GM15510 (cell line): ENCODE results near the gene GUCD1.

Experiments used
- POLR2A ChIP-seq: IDR thresholded peaks from 3 replicates; pipeline ENCODE4 v1.6.1; 2011; ENCODE audit warnings: borderline replicate concordance; ENCODE audit not compliant: insufficient read length; ENCODE audit errors: extremely low read depth

Gene GUCD1

DNA sequence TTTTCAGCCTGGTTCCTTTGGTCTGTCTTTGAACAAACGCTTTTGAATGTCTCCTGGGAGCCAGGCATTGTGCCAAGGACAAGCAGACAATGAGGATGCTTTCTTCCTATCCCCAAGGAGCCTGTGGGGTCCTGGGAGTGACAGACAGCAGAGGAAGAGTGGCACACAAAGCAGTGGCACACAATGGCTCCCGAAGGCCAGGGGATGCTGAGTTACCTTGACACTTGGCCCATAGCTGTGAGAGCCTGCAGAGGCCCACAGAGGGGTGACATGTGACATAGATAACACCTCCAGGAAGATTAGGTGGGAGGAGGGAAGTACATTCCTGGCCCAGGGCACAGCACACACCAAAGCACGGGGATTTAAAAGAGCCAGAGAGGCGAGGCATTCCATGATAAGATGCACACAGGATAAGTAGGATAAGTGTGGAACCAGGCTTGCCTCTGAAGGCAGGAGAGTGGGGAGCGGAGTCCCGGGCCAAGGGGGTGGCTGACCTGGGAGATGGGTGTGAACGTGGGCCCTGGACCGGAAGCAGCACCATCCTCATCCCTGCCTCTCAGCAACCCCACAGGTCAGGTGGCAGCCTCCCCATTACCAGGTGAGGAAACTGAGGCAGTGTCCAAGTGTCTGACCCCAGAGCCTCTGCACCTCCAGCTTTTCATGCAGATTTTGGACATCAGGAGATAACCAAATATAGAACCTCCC lies 53.5 kb downstream of the GUCD1 start:
- no peak for TF ChIP-seq POLR2A

DNA sequence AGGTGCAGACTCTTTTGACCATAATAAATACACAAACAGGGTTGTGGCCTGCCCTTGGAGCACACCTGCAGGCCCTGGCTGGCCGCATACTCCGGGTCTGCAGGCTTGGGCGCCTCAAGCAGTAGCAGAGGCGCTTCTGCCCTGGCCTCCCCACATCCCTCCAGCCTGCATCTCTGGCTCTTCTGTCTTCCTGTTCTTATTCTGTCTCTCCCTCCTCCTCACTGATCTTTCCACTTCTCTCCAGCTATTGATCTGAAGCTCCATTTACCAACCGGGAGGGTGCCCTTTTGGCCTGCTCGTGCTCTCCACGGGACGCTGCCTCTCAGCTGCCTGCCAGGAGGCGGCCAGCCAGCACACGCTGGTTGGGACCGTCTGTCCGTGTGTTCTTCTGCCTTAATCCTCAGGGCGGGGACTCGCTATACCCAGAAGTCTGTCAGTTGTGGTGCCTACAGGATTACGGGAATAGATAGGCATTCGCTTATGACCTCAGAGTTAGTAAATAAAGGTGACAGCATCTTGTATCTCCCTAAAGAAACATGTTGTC lies 54.6 kb downstream of the GUCD1 start:
- no peak for TF ChIP-seq POLR2A

DNA sequence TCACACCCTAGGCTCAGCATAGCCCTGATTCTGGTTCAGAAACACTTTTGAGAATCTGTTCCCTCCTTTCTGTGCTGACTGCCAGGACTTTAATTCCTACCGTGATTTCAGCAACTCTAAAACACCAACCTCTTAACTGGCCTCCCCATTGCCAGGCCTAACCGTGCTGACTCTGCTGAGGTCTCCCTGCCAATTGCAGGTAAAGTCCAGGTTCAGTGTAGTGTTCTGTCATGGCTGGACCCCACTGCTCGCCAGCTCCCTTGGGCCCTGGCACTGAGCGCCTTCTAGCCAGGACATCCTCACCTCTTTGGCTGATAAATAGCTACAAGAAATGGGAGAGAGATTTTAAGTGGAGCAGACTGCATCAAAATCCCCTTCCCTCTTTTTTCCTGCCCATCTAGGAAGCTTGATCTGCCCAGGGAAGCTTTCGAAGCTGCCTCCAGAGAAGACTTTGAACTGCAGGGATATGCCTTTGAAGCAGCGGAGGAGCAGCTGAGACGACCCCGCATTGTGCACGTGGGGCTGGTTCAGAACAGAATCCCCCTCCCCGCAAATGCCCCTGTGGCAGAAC lies 55.1 kb downstream of the GUCD1 start:
- TF ChIP-seq POLR2A, result no peak

DNA sequence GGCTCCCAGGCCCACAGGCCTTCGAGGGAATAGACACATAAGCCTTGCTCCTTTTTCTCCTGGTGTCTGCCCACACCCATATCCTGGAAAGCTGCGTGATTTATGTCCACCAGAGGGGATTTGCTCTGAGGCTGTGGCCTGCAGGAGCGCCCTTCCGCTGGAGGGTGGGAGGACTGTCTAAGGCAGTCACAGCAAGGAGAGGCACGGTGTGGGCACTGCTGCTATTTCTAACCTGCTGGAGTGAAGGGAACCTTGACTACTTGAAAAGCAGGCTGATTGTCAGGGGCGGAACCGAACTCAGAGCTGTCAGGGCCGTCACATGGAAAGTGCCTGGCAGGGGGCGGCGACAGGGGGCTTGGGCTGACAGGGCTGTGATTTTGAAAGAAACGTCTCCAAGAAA lies 56.1 kb downstream of the GUCD1 start:
- no peak for TF ChIP-seq POLR2A

DNA sequence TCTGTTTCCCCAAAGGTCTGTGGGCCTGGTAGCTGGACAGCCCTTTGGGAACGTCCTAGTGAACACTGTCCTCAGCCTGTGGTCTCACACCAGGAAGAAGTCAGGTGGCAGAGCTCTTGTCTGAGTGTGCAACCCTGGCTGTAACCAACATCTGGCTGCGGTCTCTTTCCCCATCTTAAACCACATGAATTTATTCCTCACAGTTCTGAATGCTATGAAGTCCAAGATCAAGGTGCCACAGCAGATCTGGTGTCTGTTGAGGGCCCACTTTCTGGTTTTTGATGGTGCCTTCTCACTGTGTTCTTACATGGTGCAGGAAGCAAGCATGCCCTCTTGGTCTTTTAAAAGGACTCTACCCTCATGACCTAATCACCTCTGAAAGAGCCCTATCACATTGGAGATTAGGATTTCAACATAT lies 57.1 kb downstream of the GUCD1 start:
- TF ChIP-seq POLR2A, result no peak

DNA sequence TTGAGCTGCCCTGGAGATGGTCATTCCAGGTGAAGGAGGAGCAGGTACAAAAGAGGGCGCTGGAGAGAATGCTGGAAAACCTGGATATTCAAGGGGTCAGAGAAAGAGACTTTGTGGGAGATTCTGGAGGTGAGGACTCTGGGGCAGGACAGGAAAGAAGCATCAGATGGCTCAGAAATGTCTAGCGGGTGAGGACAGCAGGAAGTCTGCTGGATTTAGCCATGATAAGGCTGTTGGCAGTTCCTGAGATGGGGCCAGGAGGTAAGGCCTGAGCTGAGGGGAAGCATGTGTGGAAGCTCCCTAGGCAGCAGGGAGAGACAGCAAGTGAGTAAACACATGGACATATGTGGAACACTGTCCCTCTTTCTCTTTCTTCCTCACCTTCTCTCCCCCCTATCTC lies 58.3 kb downstream of the GUCD1 start:
- no peak for TF ChIP-seq POLR2A

DNA sequence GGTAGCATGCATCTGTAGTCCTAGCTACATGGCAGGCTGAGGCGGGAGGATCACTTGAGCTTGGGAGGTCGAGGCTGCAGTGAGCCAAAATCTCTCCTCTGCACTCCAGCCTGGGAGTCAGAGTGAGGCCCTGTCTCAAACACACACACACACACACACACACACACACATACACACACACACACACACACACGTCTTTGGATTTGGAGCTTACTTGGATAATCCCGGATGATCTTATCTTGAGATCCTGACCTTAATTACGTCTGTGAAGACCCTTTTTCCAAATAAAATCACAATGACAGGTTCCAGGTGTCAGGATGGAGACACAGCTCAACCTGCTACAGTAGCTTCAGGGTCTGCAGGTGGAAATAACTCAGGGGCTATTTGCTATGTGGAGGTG lies 58.7 kb downstream of the GUCD1 start:
- no peak for TF ChIP-seq POLR2A

DNA sequence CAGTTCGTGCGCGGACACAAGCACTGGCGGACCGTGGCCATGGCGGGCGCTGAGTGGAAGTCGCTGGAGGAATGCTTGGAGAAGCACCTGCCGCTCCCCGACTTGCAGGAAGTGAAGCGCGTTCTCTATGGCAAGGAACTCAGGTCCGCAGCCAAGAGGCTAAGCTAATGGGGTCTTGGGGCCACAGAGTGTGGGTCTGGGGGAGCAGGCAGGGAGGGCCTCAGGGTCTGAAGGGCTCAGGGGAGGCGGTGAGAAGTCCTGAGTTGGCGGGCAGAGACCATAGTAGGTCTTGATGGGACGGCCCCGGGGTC lies 59.6 kb downstream of the GUCD1 start:
- no peak for TF ChIP-seq POLR2A

DNA sequence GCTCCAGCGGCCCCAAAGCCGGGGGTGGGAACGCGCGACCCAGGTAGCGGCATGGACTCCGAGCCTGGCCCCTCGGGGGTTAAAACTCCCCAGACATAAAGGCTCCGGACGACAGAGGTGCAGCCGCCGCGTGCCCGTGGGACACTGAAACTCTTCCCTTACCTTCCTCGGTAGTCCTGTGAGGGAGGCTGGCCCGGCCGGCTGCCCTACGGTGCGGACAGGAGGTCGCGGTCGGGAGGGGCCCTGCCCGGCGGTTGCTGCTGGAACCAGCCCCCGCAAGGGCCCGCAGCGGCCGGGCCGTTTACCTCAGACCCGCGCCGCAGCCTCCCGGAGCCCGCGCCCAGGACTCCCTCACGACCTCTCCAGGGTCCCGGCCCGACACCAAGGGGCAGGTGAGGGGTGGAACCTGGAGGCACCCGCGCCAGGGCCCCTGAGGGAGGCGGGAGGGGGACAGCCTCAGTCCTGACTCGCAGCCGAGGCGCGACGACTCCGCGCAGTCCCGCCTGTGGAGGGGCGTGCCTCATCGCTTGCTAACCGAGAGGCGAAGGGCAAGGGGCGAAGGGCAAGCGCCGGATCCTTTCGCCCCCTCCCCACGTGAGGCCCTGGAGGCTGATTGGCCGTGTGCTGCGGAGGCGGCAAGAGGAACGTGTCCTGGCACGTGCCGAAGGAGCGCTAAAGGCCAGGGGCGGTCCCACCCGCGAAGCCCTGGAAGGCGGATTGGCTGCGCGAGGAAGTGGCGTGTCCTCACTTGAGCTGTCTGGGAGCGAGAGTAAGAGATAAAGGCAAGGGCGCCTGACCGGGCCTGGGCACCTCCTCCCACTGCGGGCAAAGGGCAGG lies 60.2 kb downstream of the GUCD1 start, which contains the start of gene UPB1:
Gene UPB1 (plus strand): TSS at position 805 of the 837 bp plus-strand sequence. CDS start 72 bp downstream, outside the sequence.
- no peak for TF ChIP-seq POLR2A

DNA sequence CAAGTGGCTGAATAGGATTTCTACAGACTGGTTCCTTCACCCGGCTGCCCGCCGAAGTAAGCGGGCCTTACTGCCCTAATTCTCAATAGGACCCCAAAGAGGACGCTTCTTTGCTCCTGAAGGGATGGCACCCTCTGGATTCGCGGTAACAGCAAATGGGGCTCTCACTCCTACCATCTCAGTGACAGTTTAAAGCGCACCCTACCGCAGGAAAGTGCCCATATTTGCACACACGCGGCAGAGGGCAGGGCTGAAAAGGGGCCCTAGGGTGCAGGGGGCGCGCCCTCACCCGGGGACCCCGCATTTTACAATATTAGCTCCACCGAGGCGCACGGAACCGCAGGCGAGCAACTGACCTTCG lies 60.8 kb downstream of the GUCD1 start:
- TF ChIP-seq POLR2A, result no peak

DNA sequence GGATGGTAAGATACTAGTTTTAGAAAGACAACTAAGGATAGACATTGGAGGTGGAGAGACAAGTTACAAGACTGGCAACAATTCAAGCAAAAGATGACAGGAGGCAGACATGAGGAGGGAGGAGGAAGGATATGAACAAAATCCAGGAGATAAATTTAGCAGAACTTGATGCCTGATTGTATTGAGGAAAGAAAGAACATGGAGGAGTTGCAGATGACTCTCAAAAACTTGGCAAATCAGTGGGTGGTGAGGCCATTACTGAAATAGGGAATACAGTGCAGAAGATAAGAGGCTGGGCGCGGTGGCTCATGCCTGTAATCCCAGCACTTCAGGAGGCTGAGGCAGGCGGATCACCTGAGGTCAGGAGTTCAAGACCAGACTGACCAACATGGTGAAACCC lies 62.5 kb downstream of the GUCD1 start:
- no peak for TF ChIP-seq POLR2A
